ENCODE data around the gene GTF2A1.

DNA sequence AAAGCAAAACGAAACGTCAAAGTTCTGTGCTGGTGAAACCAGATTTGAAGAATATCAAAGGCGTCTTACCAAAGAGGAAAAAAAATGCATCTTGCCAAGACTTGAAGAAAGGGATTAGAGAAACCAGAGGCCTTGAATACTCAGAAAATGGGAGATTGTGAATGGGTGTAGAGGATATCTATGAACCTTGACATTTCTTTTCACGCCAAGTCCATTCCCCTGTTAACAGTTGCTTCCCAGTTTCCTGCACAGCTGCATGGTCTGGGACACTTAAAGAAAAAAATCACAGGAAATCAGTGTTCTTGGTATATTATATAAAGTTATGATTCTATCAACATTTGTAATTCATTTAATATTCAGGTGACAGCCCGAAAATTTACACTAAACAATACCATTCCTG lies 1.4 kb upstream of the GTF2A1 start:
- TF ChIP-seq EZH2phosphoT487 (IDR thresholded peaks at IDR 0.05; ENCODE audit: low read length), result no peak
- TF ChIP-seq, protein P1, sequence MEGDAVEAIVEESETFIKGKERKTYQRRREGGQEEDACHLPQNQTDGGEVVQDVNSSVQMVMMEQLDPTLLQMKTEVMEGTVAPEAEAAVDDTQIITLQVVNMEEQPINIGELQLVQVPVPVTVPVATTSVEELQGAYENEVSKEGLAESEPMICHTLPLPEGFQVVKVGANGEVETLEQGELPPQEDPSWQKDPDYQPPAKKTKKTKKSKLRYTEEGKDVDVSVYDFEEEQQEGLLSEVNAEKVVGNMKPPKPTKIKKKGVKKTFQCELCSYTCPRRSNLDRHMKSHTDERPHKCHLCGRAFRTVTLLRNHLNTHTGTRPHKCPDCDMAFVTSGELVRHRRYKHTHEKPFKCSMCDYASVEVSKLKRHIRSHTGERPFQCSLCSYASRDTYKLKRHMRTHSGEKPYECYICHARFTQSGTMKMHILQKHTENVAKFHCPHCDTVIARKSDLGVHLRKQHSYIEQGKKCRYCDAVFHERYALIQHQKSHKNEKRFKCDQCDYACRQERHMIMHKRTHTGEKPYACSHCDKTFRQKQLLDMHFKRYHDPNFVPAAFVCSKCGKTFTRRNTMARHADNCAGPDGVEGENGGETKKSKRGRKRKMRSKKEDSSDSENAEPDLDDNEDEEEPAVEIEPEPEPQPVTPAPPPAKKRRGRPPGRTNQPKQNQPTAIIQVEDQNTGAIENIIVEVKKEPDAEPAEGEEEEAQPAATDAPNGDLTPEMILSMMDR (IDR thresholded peaks at IDR 0.05; ENCODE audit: low read length), result no peak

Data from MM.1S (cell line).